Osteocyte (in vitro differentiated cells): ENCODE results near the gene KDM4B. TPM values are rescaled to one million over a fixed set of nuclear protein-coding genes. Genes with fewer than 3 reads are reported as not detected.

ENCODE experiments used
- DNase-seq: peaks from one replicate; pipeline ENCODE4 v3.0.0; 2021; ENCODE audit warnings: mixed read lengths; ENCODE audit not compliant: unreplicated experiment; ENCODE audit errors: extremely low spot score
- H3K27ac Mint-ChIP-seq: one replicate; pipeline ENCODE4 v1.8.0; 2021; ENCODE audit warnings: mild to moderate bottlenecking, mixed read lengths; ENCODE audit not compliant: unreplicated experiment
- H3K27me3 Mint-ChIP-seq: one replicate; pipeline ENCODE4 v1.8.0; 2021; ENCODE audit warnings: mixed read lengths; ENCODE audit not compliant: unreplicated experiment
- H3K36me3 Mint-ChIP-seq: one replicate; pipeline ENCODE4 v1.8.0; 2021; ENCODE audit warnings: mixed read lengths; ENCODE audit not compliant: unreplicated experiment
- H3K4me1 Mint-ChIP-seq: one replicate; pipeline ENCODE4 v1.8.0; 2021; ENCODE audit warnings: mixed read lengths; ENCODE audit not compliant: unreplicated experiment
- H3K4me3 Mint-ChIP-seq: one replicate; pipeline ENCODE4 v1.8.0; 2021; ENCODE audit warnings: mild to moderate bottlenecking, moderate library complexity, mixed read lengths; ENCODE audit not compliant: unreplicated experiment
- H3K9me3 Mint-ChIP-seq: one replicate; pipeline ENCODE4 v1.8.0; 2021; ENCODE audit warnings: mixed read lengths; ENCODE audit not compliant: unreplicated experiment
- total RNA-seq: library from RNA; stranded (reverse); gene quantifications from 2 replicates; pipeline ENCODE4 v1.2.1, GENCODE V29; 2021
- TF ChIP-seq, protein P1 (sequence below): fragments of 200-600 bp; sonication (generic); IDR thresholded peaks from 2 replicates; pipeline ENCODE4 v1.5.0; 2021; ENCODE audit warnings: antibody characterized with exemption, mild to moderate bottlenecking, moderate library complexity

KDM4B gene
- total RNA-seq, 1 donor from 2014 or later: 49.0 TPM

DNA sequence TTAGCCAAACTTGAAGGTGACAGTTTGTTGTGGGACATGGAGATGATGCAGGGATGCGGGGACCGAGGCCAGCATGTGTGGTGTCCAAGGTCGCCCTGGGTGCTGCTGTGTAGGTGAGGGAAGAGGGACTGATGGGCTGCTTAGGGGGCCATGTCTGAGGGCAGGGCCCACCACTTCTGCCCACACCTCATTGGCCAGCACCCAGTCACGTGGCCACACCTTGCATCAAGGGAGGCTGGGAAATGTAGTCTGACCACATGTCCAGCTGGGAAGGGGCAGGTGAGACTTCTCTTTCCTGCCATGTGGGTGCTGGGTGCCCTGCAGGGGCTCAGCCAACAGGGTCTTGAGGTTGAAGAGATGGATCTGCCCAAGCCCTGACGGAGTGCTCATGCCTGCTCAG is 88.9 kb downstream of the KDM4B start:
- Mint-ChIP-seq H3K9me3 (peaks cover 1% of the 10 kb centered on the region), H3K4me1 (no peaks in the 10 kb centered on the region), H3K27me3 (no peaks in the 10 kb centered on the region), H3K36me3 (peaks cover 30% of the 10 kb centered on the region), H3K27ac (no peak overlapping the region), H3K4me3 (no peak overlapping the region)
- DNase-seq: no peak
- TF ChIP-seq, protein P1, sequence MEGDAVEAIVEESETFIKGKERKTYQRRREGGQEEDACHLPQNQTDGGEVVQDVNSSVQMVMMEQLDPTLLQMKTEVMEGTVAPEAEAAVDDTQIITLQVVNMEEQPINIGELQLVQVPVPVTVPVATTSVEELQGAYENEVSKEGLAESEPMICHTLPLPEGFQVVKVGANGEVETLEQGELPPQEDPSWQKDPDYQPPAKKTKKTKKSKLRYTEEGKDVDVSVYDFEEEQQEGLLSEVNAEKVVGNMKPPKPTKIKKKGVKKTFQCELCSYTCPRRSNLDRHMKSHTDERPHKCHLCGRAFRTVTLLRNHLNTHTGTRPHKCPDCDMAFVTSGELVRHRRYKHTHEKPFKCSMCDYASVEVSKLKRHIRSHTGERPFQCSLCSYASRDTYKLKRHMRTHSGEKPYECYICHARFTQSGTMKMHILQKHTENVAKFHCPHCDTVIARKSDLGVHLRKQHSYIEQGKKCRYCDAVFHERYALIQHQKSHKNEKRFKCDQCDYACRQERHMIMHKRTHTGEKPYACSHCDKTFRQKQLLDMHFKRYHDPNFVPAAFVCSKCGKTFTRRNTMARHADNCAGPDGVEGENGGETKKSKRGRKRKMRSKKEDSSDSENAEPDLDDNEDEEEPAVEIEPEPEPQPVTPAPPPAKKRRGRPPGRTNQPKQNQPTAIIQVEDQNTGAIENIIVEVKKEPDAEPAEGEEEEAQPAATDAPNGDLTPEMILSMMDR: no peak

DNA sequence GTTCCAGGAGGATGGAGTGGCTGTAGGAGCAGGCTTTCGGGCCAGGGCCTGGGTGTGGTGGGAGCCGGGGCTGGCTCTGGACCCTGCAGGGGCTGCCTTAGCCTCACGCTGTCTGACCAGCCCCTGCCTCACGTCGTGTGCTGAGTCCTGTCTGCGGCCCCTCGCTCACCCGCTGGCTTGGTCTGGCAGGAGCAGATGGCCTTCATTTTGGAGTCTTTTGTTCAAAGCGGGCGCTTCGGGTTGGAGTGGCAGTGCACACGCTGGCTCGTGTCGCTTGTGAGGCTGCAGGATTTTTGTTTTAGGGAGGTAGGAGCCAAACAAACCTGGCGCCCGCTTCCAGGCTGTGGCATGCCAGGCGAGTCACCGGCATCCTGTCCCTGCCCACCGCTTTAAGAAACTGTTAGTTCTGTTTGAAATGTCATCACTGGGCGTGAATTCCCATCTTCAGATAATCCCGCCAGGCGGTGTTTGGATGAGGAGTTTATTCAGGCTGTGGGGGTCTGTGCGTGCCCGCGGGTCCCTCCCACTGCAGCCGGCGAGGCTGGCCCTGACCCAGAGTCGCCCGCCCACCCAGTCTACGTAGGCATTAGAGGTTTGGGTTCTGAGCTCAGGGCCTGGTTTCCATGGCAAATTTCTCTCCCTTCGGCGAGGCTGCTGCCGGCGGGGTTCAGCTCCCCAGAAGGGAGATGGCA is 89.8 kb downstream of the KDM4B start:
- no peak for DNase-seq
- H3K27ac Mint-ChIP-seq: no peak overlapping the region
- H3K27me3 Mint-ChIP-seq: no peaks in the 10 kb centered on the region
- peaks cover 3% of the 10 kb centered on the region for H3K9me3 Mint-ChIP-seq
- TF ChIP-seq, protein P1: no peak
- peaks cover 35% of the 10 kb centered on the region for H3K36me3 Mint-ChIP-seq
- no peaks in the 10 kb centered on the region for H3K4me1 Mint-ChIP-seq
- H3K4me3 Mint-ChIP-seq: no peak overlapping the region

DNA sequence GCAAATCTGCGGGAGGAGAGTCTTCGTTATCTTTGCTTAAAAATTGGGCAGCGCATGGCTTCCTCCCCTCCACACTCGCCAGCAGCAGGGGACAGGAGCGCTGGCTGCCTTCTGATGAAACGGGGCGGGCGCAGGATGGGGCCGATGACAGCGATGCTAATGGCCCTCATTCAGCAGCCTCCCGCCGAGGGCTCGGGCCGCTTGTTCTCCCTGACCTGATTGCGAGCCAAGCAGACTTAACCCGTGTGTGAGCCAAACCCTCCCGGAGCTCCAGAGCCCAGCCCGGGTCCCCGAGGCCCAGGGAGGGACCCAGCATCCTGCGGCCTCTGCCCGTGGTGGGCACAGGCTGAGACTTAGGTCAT is 90.3 kb downstream of the KDM4B start:
- no peaks in the 10 kb centered on the region for H3K4me1 Mint-ChIP-seq
- no peak overlapping the region for H3K27ac Mint-ChIP-seq
- H3K27me3 Mint-ChIP-seq: no peaks in the 10 kb centered on the region
- H3K4me3 Mint-ChIP-seq: no peak overlapping the region
- H3K36me3 Mint-ChIP-seq: peaks cover 32% of the 10 kb centered on the region
- TF ChIP-seq, protein P1: no peak
- no peak for DNase-seq
- H3K9me3 Mint-ChIP-seq: peaks cover 3% of the 10 kb centered on the region

DNA sequence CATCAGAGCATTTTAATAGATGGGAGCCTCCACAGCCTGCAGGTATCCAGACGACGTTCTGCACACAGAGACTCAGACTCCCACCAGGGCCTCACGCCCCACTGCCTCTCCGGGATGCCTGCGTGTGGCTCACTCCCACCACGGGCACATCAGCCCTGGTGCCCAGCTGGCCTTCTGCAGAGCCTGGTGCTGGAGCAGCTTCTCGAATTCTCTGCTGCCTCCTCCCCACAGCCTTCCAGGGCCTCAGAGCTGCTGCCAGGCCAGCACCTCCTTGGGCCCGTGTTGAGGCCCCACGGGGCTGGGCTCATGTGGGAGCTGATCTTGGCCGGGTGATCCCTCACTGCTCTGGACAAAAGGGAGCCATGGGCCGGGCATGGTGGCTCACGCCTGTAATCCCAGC is 90.9 kb downstream of the KDM4B start:
- peaks cover 3% of the 10 kb centered on the region for H3K9me3 Mint-ChIP-seq
- TF ChIP-seq, protein P1: no peak
- no peaks in the 10 kb centered on the region for H3K4me1 Mint-ChIP-seq
- no peaks in the 10 kb centered on the region for H3K27me3 Mint-ChIP-seq
- no peak overlapping the region for H3K27ac Mint-ChIP-seq
- DNase-seq: no peak
- peaks cover 29% of the 10 kb centered on the region for H3K36me3 Mint-ChIP-seq
- no peak overlapping the region for H3K4me3 Mint-ChIP-seq

DNA sequence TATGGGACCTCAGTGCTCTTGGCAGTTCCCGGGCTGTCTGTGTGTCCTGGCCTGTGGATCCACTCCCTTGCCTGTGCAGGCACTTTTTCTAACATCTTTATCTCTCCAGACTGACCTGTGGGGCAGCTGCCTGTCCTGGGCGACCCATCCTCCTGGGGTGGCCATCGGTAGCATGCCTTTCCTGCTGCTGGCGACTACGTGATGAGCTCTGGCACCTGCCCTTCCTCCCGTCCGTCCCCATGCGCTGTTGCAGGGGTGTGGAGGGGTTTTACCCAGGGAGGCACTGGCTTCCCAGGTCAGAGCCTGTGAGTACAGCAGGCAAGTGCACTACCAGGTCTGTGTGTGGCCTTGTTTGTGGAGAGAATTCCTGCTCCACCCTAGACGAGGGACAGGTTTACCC is 93.3 kb downstream of the KDM4B start:
- Mint-ChIP-seq H3K4me1 (no peaks in the 10 kb centered on the region), H3K27ac (no peak overlapping the region), H3K4me3 (no peak overlapping the region), H3K36me3 (peaks cover 31% of the 10 kb centered on the region), H3K27me3 (no peaks in the 10 kb centered on the region), H3K9me3 (peaks cover 3% of the 10 kb centered on the region)
- no peak for DNase-seq
- TF ChIP-seq, protein P1: no peak
